Left ventricle myocardium superior (tissue), 1 donor: ENCODE measurements around the gene FAM89A. TPM values are rescaled to one million over a fixed set of nuclear protein-coding genes. Genes with fewer than 3 reads are reported as not detected.
"Not testable (repeated sequence)": the region's sequence is repeated elsewhere in the genome, so short reads cannot be mapped to it uniquely, and the experiment has no call there.

Experiments
- ATAC-seq: fragments of 200-7000 bp; cut with Tn5 transposase; one replicate; pipeline ENCODE4 v1.9.1; 2020; ENCODE audit warnings: mild to moderate bottlenecking, moderate library complexity
- DNase-seq: peaks from one replicate; pipeline ENCODE4 v3.0.0-alpha.2; 2020
- intact Hi-C: fragments of 100-400 bp; cut with micrococcal nuclease; formaldehyde crosslinking; loops from one replicate; pipeline ENCODE4 v1.11.0; 2022
- total RNA-seq: library from RNA; stranded (reverse); fragmentation: NEBNext Ultra II Directional; extraction: Animal tissue kit (Norgen Biotek cat#: 25700); gene quantifications from one replicate; pipeline ENCODE4 v1.2.1, GENCODE V29; 2021
- donor health status: DM: no; HTN: yes; CAD: no; lungs with severe emphysema.

The FAM89A gene
- total RNA-seq, 1 donor from 2014 or later = 8.6 TPM

DNA sequence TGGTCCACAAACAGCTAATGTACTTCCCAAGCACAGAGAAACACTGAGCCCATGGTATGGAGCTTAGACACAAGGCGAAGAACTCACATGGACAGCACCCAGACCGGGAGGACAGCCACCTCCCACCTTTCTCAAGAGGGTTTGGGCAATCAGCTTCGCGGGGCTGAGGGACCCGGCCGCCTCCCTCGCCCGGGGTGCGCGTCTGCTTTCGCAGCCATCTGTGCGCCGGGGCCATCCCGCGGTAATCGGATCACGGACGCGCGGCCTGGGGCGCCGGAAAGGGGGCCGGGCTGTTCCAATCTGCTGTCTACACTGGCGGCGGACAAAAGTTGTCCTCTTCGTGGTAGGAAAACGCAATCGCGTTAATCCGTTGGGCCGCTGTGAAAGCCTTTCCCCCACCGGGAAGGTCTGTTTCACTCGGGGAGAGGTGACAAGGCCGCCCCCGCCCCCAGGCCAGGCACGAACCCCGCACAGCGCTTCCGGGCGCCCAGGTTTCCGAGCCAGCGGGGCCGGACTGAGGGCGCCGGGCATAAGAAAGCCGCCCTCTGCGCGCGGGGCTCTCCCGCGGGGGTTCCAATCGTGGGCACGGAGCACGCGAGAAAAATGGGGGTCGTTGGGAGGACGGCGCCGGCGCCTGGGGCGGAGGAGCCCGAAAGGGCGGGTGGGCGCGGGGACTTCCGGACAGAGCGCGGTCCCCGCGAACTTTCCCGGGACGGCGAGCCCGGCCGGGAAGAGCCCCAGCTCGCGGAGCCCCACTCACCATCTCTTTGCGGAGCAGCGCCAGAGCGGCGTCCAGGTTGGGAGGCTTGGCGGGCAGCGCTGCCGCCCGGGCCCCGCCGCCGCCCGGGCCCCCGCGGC is 664 bp downstream of the FAM89A start:
- DNase-seq (peak; percentile 48), ATAC-seq (peak; percentile 64)
- intact Hi-C loops = no loop called here

DNA sequence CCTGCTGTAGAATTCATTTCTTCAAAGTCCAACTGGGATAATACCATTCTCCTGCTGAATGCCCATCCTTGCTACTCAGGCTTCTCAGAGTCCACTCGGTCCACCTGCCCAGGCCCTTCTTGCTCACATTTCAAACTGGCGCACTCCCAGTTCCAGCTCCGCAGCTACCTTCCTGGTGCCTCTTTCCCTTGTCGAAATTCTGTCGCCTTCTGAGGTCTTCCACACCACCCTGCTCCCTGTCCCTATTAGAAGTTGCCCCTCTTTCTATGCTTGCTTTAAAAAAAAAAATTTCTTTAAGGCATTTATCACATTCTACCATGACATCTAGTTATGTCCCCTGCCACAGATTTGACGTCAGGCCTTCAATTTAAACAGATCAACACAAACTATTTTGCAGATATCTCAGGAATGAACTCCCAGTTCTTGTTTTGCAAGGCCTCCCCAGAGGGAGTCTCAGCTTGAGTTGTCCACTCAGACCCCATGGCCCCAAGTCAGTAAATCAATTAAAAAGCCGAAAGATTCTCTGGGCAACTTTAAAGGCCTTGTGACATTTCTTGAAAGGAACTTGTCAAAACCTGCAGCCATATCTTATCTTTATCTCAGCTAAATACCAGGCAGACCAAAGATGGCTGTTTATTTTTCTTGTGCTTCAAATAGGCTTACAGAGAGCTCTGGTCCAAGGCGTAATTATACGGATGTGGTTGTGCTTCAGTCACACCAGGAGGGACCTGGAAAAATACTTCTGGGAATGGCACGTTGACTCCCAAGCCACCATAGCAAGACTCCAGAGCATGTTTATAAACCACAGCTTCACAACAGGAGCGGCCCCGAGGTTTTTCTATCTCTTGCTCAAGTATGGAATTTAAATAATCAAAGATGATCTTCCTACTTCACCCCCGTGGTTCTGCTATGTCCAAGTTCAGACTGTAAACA is 2.2 kb downstream of the FAM89A start:
- intact Hi-C loops = no loop called here
- DNase-seq (no peak), ATAC-seq (no peak)

DNA sequence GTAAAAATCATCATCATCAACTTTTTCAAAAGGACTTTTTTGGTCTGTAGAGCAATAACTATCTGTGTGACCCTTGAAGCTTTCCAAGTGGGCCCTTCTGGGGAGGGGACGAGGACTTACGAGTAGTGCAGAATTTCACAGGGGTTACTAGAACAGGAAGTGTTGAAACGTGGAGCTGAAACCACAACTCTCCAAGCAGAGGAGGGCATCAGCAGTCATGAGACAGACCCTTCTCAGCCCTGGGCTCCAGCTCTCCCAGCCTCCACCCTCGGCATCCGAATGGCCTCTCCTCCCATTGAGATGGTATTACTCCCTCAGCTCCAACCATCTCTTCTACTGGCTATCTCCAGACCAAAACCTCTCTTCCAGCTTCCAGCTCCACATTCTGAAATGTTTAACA is 3.6 kb downstream of the FAM89A start:
- intact Hi-C loops = no loop called here
- ATAC-seq = no peak
- DNase-seq = no peak

DNA sequence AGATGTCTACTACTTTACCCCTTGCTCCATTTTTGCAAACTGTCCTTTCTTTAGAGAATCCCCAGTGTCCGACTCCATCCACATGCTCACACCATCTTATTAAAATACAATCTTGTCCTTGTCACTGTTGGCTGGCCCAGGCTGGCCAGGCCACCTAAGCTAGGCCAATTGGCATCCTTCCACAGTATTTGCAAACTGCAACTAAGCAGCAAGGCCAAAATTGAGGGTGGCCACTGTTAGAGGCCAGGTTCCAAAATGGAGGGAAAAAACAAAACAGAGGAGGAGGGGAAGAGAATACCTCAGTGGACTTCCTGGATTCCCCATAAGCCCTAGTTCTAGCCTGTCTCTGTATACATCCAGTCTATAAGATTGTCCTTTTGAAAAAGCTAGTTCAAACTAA is 4.3 kb downstream of the FAM89A start:
- DNase-seq (no peak), ATAC-seq (no peak)
- intact Hi-C loops = no loop called here

DNA sequence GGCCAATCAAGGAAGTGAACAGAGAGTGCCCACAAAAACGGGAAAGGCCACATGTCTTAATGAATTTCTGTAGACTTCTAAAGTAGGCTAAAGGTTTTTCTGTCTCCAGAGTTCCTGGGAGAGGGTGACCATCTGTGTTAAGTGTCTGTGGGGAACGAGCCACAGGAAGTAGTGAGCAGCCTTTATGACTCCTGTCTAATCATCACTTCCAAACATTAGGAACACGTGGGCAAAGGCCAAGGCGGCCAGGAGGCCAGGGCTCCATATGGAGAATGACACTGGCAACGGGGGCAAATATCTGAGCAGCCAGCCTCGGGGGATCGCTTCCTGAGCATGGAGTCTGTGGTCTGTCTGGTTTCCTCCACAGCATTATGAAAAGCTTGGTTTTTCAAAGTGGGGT is 7.1 kb downstream of the FAM89A start:
- intact Hi-C loops = no loop called here
- ATAC-seq (no peak), DNase-seq (no peak)

DNA sequence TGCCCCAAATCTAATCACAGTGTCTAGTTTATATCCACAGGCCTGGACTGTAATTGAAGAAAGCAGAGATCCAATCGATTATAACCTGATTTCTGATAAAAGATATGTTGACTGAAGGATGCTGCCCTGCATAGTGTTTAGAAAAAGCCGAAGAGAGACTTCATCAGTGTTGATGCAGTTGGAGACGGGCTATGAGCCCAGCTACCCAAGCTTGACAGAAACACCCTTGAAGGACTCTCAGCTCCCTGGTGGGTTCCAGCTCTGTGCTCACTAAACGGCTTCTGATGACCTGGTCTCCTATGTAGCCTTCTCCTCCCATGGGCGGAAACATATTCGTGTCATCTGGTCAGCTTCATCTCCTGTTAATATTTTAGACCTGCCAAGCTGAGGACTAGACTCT is 10.2 kb downstream of the FAM89A start:
- no peak for DNase-seq
- intact Hi-C loops = no loop called here
- no peak for ATAC-seq

DNA sequence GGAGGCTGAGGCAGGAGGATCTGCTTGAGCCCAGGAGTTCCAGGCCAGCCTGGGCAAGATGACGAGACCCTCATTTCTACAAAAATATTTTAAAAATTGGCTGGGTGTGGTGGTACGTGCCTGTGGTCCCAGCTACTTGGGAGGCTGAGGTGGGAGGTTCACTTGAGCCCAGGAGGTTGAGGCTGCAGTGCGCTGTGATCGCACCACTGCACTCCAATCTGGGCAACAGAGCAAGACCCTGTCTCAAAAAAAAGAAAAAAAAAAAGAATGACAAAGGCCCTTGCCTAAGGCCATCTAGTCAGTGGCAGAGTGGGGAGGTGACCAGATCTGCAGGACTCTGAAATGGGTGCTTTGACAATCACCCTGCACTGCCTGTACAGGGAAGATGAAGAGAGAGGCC is 10.8 kb downstream of the FAM89A start:
- intact Hi-C loops, DNase-seq, ATAC-seq: not testable (repeated sequence)

DNA sequence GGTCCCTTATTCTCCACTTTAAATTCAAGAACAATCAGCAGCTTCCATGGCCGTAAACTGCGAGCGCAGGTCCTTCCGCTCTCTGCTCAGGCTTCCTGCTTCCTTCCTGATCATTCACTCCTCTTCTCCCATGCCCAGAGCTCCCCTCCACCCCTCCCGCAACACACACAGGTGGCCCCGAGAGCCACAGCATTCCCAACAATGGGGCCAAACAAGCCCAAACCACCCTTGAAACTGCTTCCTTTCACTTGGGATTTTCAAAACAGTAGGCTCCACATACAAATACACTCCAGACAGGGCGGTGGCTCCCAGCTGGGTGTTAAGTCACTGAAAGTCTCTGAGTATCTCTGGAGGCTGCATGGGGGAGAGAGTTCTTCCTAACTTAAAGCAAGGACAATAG is 11.4 kb downstream of the FAM89A start:
- DNase-seq = no peak
- ATAC-seq = peak; percentile 59
- intact Hi-C loops = no loop called here

DNA sequence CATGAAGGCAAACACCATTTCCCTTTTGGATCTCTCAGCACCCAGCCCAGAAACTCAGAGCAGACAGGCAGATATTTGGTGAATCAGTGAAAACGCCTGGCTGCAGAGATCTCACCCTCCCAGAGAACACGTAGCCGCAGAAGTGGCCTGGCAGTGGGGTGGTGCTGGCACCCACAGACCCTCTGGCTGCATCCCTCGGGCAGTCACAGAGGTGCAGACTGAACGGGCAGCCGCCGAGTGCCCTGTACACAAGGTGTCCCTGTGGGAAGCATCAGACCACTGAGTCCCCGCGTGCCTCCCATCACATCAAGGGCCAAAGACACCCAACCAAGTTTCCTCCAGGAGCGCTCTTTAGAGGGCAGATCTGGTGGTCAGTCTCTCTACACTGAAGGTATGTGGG is 12.1 kb downstream of the FAM89A start:
- intact Hi-C loops = no loop called here
- no peak for ATAC-seq
- DNase-seq = no peak

DNA sequence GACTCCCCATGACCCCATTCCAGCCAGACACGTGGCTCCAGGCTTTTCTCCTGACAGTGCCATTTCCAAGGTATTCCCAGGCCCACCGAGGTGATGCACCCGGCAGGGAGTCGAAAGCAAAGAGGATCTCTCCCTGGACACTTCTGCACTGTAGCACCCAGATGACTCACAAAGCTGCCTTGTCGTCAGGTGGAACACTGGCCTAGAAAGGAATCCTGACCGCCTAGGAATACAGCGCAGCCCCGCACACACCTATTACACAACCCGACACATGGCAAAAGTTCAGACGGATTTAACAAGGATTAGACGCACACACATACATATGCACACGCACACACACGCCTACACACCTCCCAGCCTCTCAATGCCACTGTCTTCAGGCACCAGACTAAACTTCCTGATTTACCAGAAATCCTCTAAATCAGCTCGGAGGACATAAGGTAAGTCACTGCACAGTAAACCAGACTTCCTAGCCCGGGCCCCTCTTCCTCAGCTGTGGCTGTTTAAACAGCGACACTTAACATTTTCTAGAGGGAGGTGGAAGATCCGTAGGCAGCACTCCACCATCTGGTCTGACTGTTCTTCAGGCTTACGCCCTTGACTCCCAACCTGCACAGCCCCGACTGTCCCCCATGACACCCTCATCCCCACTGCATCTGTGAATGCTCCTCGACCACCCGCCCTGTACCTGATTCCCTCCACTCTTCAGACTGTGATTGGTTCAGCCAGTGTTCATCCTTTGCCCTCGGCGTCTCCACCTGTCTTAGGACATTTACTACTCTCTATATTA is 12.7 kb downstream of the FAM89A start:
- ATAC-seq (no peak), DNase-seq (no peak)
- intact Hi-C loops = no loop called here

DNA sequence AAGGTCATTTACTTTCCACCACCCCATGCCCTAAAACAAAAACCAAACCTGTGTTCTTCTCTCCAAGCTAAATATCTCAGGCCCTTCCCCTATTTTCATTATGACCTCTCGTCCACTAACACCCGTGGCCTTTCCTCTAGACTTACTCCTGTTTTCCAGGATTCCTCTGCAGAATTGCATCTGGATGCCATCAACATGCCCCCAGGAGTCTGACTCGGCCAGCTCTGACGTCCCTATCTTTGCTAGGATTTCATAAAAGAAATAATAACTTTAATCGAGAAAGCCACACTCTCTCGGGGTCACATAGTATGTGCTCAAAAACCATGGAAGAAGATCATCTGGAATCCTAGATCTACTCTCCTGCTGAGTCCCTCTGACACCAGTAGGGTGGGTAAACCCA is 13.5 kb downstream of the FAM89A start:
- intact Hi-C loops = no loop called here
- ATAC-seq (no peak), DNase-seq (no peak)

DNA sequence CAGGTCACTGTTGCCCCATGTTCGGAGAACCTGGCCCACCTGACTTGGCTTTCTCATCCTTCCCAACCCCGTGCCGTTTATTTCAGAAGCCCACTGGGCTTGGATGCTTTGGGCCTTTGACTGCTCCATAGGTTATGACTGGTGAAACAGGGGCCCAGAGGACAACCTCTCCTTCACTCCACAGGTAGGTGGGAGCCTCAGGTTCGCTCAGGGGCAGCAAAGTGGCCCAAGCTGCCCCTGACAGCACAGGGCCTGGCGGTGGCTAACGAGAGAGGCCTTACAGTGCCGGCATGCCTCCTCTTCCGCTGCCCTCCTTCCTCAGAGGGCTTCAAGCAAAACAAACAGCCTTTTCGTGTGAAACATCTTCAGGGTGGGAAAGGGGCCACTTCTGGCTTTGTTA is 16.9 kb downstream of the FAM89A start:
- no peak for ATAC-seq

DNA sequence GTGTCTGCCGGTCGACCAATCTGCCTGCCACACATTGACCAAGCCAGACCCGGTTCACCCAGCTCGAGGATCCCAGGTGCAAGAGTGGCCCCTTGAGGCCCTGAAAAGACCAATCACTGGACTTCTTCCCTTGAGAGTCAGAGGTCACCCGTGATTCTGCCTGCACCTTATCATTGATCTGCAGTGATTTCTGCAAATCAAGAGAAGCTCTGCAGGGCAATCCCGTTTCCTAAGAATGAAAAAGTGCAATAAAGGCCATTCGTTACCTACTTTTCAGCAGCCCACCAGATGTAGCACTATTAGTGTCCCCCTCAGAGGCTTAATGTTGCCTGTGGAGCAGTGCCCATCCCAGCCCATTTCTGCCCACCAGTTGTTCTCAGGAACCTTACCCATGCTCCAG is 17.5 kb downstream of the FAM89A start:
- ATAC-seq, intact Hi-C loops, DNase-seq: not testable (repeated sequence)

More for the DNA sequence above, 16.9 kb downstream of the FAM89A start:
- no peak for DNase-seq
- intact Hi-C loops = no loop called here

DNA sequence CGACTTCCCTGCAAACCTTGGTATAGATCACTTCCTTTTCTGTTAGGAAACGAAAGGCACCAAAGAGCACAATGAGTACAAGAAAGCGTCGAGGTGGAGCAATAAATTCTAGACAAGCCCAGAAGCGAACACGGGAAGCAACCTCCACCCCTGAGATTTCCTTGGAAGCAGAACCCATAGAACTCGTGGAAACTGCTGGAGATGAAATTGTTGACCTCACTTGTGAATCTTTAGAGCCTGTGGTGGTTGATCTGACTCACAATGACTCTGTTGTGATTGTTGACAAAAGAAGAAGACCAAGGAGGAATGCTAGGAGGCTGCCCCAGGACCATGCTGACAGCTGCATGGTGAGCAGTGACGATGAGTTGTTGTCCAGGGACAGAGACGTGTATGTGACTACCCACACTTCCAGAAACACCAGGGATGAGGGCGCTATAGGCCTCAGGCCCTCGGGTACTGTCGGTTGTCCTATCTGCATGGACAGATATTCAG is 18.5 kb downstream of the FAM89A start:
- ATAC-seq (peak; percentile 62), DNase-seq (no peak)
- intact Hi-C loops = no loop called here

DNA sequence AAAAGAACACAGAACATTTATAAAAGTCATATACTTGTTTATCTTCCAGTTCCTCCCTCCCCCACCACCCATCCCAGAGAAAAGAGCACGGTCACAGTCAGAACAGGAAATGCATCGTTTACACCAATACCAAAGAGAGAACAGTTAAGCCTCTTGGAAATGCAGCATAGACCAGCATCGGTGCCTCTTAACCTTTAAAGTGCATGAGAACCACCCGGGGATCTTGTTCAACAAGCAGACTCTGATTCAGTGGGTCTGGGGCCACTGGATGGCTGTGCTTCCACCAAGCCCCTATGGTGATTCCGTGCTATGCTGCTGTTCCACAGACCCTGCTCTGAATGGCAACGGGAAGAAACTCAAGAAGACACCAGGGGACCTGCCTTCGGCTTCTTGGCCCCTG is 19.2 kb downstream of the FAM89A start:
- DNase-seq (no peak), ATAC-seq (no peak)
- intact Hi-C loops = no loop called here

DNA sequence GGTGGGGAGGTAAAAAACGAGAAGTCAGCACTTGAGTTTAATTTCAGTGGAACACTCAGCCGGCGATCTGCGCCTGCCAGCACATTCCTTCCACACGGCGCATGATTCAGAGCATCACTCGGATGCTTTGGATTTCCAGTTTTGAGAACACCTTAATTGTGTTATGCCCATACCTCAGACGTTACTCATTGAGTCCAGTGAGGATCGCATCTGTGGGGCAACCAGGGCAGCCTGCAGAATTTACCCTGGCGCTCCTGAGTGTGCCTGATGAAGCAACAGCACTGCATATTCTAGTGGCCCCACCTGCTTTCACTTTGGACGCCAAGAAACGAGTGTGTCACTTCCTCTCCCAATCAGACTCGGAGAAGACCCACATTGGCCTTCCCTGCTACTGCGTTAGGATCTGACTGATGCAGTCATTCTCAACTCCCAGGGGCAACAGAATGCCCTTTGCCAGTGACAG is 19.9 kb downstream of the FAM89A start:
- ATAC-seq = peak; percentile 51
- no peak for DNase-seq
- intact Hi-C loops = no loop called here

DNA sequence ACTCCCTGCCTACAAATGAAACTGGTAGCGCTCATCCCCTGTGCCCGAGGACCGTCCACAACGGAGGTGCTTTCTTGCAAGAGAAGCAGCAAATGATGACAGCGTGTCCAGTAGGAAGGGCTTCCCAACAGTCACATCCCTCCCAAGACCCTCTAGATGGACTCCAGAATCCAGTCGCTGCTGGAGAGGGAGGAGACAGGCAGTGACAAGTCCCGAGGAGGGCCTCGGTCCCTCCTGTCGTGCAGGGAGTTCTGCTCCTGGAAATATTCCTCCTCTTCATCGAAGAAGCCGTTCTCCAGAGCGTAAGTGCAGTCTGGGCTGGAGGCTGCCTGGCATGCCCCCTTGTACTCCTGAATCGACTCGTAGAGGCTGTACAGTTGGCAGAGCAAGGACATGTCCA is 20.3 kb downstream of the FAM89A start:
- intact Hi-C loops = no loop called here
- no peak for DNase-seq
- no peak for ATAC-seq

DNA sequence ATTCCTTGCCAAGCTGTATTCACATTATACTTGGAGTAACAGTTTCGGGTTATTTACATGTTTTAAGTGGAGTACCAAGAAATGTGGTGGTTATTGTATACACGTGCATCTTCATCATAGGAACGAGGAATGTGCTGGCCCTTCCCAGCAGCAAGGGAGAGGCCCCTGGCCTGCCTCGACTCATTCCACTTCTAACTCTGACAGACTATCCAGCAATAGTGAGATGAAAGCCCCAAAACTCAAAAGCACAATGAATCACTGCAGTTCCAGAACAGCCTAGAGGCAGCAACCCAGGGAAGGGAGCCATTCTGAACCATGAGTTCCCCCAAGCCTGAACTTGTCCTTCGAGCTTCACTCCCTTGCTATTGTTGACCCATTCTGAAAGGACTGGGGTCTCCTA is 23.1 kb downstream of the FAM89A start:
- ATAC-seq (no peak), DNase-seq (no peak)
- intact Hi-C loops = no loop called here

DNA sequence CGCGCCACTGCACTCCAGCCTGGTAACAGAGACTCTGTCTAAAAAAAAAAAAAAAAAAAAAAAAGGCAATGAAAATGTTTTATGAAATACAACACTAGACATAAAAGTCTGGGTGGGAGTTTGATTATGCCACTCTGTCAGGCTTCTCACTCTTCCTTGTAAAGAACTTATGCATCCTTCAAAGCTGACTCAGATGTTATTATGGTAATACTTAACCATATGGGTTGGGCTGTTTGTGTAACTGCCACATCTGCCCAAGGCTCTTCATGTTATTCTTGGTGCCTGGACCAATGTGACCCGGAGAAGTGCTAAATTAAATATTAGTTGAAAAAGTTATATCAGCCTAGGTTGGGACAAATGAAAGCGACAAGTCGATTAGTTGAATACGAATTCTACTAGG is 23.8 kb downstream of the FAM89A start:
- intact Hi-C loops = no loop called here

More for the DNA sequence above, 23.8 kb downstream of the FAM89A start:
- no peak for ATAC-seq
- DNase-seq = no peak
